ENCODE data around the gene ABCF2.

The ABCF2 gene

DNA sequence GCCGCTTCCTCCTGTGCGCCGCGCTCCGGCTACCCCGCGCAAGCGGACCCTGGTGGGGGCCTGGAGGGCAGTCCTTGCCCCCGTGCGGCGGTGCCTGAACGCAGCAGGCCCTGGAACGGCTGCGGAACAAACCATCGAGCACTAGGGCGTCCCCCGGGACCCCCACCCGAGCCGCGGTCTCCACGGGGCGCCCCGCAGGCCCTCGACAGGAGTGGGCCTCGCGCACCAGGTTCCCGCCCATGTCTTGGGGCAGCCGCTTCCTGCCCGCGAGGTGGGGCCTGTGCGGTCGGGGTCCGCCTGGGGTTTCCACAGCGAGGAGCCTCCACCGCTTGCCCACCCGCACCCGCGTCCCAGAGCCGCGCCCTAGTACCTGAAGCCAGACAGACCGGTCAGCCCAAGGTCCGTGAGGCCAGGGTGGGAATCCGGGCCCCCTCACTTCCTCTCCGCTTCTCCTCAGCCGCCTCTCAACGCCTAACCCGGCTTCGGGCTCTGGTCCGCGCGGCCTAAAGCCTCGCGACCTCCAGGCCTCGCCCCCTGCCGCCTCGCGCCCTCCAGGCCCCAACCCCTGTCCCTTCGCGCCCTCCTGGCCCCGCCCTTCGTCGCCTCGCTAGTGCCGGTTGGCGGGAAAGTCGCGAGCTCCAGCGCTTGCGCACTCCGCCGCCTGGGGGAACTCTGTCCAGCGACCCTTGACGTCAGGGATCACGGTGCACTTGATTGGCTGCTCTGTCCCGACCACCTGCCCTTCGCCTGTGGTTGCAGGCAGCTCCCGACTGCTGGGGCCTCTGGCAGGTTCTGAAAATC is 52.6 kb downstream of the ABCF2 start:
- DNase-seq (ENCODE audit: low read depth): no peak

DNA sequence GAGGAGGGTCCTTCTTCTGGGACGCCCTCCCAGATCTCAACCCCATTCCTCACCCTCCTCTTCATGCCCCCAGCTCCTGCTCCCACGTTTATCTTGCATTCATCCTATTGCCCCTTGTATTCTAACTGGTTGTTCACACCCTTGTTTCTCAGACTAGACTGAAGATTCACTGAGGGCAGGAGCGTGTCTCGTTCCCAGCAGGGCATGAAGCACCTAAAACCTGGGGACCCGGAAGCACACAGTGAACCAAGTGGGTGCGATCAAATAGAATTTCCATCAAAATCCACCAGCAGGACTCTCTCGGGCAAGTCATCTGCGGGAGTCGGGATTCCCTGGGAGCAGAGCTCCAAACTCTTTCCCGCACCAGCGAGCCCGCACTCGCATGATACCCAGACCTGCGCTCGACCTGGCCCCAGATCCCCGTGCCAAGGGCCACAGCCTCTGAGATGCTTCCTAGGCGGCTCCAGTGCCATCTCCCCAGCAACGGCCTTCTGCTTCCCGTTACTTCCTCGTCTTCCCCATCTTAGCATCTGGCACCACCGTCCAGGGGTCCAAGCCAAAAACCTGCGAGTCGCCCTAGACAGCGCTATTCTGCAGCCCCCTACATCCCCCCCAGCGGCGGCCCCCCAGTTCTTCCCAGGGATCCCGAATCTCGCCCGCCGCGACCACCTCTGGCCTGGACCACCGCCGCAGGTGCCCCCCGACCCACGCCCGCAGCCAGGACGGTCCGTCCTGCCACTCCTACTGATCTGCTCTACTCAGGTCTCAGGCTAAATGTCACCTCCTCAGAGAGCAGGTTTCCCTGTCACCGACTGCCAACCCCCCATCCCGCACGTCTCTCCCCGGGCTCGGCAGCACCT is 53.4 kb downstream of the ABCF2 start:
- no peak for DNase-seq (ENCODE audit: low read depth)

DNA sequence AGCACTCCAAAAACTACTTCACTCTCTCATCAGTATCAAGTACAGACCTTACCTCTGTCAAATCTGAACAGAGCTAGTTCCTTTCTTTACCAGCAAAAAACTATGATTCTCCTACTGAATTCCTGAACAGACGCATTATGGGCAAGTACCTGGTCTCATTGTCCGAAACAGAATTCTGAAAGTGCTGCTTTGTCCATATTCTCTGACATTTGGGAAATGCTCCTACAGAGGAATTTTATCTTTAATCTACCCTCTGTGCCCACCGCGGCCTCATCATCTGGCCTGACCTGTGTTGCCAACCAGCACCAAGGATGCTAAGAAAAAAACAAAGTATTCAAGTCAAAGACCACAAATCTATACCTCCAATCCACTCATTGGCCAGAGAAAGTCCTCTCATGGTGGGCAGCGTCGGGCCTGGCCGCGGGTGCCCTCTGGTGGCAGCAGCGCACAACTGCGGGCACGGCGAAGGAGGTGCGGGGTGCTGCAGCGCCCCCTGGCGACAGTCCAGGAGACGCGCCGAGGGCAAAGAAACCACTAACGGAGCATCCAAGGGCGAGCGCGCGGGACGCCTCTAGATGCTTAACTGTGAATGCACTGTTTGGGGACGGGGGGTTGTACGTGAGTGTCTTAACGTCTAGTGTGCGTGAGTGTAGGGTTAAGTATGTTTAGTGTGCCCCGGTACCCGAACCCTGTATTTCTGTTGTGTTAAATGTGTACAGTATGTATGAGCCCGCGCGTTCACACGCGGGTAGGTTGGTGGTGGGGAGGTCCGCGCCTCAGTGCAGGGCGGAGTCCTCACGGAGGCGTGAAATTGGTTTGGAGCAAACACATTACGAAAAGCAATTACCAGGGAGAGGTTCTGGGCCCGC is 54.5 kb downstream of the ABCF2 start:
- peak; percentile 26 for DNase-seq (ENCODE audit: low read depth)

DNA sequence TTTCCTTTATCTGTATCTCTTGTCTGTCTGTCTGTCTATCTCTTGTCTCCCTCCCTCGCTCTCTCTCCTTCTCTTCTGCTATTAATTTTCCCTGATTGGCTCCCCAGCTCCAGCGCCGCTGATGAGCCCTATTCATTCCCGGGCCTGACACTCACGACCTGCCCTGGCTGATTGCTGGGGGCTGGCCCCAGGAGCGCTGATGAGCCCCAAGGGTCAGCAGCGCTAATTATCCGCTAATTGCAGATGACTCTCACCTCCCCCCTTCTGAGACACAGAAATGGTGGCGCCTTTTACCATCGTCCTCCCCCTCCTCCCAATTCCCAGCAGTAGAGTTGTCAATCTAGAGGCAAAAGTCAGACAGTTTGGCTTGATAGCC is 58.2 kb downstream of the ABCF2 start:
- DNase-seq (ENCODE audit: low read depth): no peak

DNA sequence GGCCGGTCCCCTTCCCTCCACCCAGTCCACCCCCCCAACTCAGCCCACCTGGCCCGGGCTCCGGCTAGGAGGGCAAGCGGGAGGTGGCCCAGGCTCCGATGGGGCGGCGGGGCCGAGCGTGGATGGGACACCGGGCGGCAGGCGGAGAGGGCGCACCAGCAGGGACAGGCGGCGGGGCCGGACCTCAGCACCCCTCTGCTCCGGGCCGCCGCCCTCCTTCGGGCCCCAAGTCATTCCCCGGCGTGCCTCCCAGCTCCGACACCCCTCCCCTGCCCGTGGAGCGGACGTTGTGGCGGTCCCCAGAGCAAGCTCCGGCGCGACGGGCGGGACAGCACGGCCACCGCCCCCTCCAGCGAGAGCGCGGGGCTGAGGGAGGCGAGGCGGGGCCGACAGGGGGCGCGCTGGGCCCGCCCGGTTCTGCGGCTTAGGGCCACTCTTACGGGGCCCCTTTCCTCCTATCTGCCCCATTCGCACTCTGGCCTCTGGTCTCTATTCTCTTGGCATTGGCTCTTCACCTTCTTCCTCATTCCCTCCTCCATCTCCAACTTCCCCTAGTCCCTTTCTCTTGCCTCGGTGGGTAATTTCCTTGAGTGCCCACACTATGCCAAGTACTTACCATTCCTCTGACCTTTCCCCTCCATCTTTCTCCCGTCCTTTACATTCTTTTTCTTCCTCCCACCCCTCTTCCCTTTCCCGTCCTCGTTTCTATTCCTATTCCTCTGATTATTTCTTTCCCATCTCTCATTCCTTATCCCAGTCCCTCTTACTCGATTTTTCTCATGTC is 58.8 kb downstream of the ABCF2 start:
- no peak for DNase-seq (ENCODE audit: low read depth)

DNA sequence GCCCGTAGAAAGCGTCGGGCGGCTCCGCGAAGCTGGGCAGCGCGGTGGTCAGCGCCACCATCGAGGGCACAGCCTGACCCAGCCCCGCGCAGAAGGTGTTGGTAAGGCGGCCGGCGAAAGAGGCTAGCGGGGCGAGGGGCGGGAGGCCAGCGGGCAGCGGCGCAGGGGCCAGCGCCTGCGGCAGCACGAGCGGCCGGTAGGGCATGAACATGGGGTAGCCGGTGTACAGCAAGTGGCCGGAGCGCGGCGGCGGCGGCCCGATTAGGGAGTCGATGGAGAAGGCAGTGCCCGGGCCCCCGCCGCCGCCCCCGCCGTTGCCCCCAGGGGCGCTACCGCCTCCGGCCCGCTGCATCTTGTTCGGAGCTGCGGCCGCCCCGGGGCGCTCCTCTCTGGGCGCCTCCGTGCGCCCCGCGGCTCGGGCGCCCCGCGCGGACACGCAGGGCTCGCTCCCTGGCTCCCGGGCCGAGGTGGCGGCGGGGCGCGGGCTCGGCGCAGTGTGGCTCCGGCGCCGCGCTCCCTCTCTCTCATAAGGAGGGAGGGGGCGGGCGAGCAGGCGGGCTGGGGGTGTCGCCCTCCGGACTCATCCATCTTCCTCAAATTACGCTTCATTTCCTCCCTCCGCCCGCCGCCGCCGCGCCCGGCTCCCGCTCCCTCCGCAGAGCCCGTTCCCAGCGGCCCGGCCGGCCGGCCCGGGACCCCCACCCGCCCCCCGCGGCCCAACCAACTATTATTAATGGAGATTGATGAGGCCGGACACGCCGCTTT is 59.6 kb downstream of the ABCF2 start, which contains the start of gene GBX1:
Gene GBX1 (minus strand): TSS at position 498 of the 765 bp plus-strand sequence. CDS start 146 bp downstream, at position 352.
- DNase-seq (ENCODE audit: low read depth): no peak

DNA sequence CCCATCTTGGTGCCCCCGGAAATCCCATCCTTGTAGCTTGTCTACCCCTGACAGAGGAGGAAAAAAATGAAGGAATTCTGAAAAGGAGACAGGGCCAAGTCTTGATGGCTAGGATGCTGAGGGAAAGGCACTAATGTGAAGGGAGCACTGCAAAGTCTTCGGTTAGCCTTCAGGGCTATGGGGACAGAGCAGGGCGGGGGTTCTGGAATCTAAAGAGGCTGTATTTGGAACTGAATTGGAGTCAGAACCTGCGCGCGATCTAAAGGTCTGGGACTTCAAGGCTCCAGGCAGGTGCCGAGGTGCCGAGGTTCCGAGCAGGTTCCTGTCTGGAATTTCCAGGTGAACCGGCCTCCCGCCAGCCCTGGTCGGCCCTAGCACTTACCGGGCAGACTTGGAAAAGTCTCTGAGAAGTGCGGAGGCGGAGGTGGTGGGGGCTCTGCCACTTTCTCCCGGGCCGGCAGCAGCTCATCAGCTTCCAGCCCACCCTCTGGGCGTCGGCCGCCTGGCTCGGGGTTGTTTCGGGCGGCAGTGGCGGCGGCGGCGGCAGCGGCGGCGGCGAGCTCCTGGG is 60.3 kb downstream of the ABCF2 start:
- no peak for DNase-seq (ENCODE audit: low read depth)

Data from GM04504 (cell line).